Loucy (cell line): ENCODE data around the gene ETS1.

Source experiments
- H2AFZ ChIP-seq: fragments of 200-600 bp; sonication (generic); 2 replicates; pipeline ENCODE4 v1.6.0; 2016; ENCODE audit warnings: antibody characterized with exemption, mild to moderate bottlenecking, low read length, moderate library complexity
- H3F3A ChIP-seq: fragments of 200-600 bp; 2 replicates; pipeline ENCODE4 v1.6.0; 2016; ENCODE audit warnings: antibody characterized with exemption, low read depth, mild to moderate bottlenecking
- H3K27me3 ChIP-seq: fragments of 200-600 bp; sonication (generic); 2 replicates; pipeline ENCODE4 v1.6.1; 2014; ENCODE audit warnings: low read length, mild to moderate bottlenecking; ENCODE audit not compliant: insufficient read depth, poor library complexity, severe bottlenecking
- H3K36me3 ChIP-seq: fragments of 200-600 bp; sonication (generic); 2 replicates; pipeline ENCODE4 v1.6.1; 2016; ENCODE audit warnings: low read length; ENCODE audit not compliant: insufficient read depth
- H3K4me1 ChIP-seq: fragments of 200-600 bp; sonication (generic); 2 replicates; pipeline ENCODE4 v1.5.1; 2014; ENCODE audit warnings: low read length, mild to moderate bottlenecking; ENCODE audit not compliant: insufficient read depth, poor library complexity, severe bottlenecking
- H3K4me2 ChIP-seq: fragments of 200-600 bp; sonication (generic); 2 replicates; pipeline ENCODE4 v1.6.0; 2014; ENCODE audit warnings: antibody characterized with exemption, low read length, low read depth, mild to moderate bottlenecking; ENCODE audit not compliant: poor library complexity, severe bottlenecking
- H3K4me3 ChIP-seq: fragments of 200-600 bp; sonication (generic); 2 replicates; pipeline ENCODE4 v1.5.1; 2014; ENCODE audit warnings: low read length, mild to moderate bottlenecking, mixed read lengths; ENCODE audit not compliant: poor library complexity, severe bottlenecking
- H3K79me2 ChIP-seq: fragments of 200-600 bp; sonication (generic); 2 replicates; pipeline ENCODE4 v1.6.1; 2014; ENCODE audit warnings: low read length; ENCODE audit not compliant: insufficient read depth
- H3K9ac ChIP-seq: fragments of 200-600 bp; sonication (generic); 2 replicates; pipeline ENCODE4 v1.6.0; 2014; ENCODE audit warnings: mild to moderate bottlenecking, low read depth, low read length, moderate library complexity; ENCODE audit not compliant: poor library complexity, severe bottlenecking
- H3K9me2 ChIP-seq: fragments of 200-600 bp; sonication (generic); replicated peaks from 2 replicates; pipeline ENCODE4 v1.6.1; 2016; ENCODE audit warnings: low read depth, low read length, mixed read lengths
- H3K9me3 ChIP-seq: fragments of 200-600 bp; sonication (generic); 2 replicates; pipeline ENCODE4 v1.6.1; 2014; ENCODE audit warnings: mild to moderate bottlenecking, antibody characterized with exemption, low read length, low read depth; ENCODE audit not compliant: insufficient read depth
- H4K20me1 ChIP-seq: fragments of 200-600 bp; sonication (generic); 2 replicates; pipeline ENCODE4 v1.6.0; 2014; ENCODE audit warnings: antibody characterized with exemption, low read length, mild to moderate bottlenecking; ENCODE audit not compliant: insufficient read depth, poor library complexity, severe bottlenecking
- EZH2phosphoT487 ChIP-seq: fragments of 200-600 bp; IDR thresholded peaks from 2 replicates; pipeline ENCODE4 v1.6.1; 2018; ENCODE audit warnings: antibody characterized with exemption, mild to moderate bottlenecking, moderate library complexity, borderline replicate concordance
- TF ChIP-seq, protein P1 (sequence below): fragments of 200-600 bp; sonication (generic); conservative IDR thresholded peaks from 2 replicates; pipeline ENCODE4 v1.5.1; 2014; ENCODE audit warnings: mild to moderate bottlenecking, antibody characterized with exemption, low read length

The ETS1 gene

DNA sequence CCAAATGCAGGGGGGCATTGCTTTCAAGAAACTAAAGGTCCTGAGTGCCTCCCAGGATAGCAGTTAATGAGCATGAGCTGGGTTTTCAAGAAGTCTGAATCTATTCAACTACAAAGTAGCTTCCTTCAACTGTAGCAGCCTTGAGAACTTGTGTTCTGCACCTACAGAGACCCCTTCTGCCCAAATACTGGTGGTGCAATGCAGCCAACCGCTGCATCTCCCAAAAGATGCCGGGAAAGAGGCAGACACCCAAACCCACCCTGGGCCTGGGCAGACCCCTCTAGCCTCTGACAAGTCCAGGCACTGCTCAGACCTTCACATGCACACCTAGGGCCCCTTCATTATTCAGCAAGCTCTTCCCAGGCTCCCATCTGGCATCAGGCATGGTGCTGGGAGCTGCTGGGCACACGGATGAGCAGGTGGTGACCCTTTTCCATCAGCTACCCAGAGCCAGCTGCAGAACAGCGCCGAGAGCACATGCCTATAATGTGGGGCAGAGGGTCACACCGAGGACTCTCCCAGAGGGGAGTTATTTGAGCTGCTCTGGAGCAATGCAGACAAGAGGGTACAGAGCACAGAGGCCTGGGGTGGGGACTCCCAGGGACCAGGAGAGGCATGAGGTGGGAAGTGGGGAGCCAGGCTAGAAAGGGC, 44.9 kb upstream of the ETS1 start:
- TF ChIP-seq, protein P1, sequence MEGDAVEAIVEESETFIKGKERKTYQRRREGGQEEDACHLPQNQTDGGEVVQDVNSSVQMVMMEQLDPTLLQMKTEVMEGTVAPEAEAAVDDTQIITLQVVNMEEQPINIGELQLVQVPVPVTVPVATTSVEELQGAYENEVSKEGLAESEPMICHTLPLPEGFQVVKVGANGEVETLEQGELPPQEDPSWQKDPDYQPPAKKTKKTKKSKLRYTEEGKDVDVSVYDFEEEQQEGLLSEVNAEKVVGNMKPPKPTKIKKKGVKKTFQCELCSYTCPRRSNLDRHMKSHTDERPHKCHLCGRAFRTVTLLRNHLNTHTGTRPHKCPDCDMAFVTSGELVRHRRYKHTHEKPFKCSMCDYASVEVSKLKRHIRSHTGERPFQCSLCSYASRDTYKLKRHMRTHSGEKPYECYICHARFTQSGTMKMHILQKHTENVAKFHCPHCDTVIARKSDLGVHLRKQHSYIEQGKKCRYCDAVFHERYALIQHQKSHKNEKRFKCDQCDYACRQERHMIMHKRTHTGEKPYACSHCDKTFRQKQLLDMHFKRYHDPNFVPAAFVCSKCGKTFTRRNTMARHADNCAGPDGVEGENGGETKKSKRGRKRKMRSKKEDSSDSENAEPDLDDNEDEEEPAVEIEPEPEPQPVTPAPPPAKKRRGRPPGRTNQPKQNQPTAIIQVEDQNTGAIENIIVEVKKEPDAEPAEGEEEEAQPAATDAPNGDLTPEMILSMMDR = peak; percentile 85
- TF ChIP-seq EZH2phosphoT487 = no peak
- Histone ChIP-seq H3K4me3 (no peak overlapping the region), H3K4me1 (peaks cover 21% of the 10 kb centered on the region), H3F3A (no peaks in the 10 kb centered on the region), H3K9me2 (no peaks in the 10 kb centered on the region), H3K27me3 (no peaks in the 10 kb centered on the region), H3K4me2 (no peak overlapping the region), H2AFZ (no peak overlapping the region), H3K79me2 (no peaks in the 10 kb centered on the region), H3K36me3 (no peaks in the 10 kb centered on the region), H4K20me1 (no peaks in the 10 kb centered on the region), H3K9me3 (no peaks in the 10 kb centered on the region), H3K9ac (no peak overlapping the region)

DNA sequence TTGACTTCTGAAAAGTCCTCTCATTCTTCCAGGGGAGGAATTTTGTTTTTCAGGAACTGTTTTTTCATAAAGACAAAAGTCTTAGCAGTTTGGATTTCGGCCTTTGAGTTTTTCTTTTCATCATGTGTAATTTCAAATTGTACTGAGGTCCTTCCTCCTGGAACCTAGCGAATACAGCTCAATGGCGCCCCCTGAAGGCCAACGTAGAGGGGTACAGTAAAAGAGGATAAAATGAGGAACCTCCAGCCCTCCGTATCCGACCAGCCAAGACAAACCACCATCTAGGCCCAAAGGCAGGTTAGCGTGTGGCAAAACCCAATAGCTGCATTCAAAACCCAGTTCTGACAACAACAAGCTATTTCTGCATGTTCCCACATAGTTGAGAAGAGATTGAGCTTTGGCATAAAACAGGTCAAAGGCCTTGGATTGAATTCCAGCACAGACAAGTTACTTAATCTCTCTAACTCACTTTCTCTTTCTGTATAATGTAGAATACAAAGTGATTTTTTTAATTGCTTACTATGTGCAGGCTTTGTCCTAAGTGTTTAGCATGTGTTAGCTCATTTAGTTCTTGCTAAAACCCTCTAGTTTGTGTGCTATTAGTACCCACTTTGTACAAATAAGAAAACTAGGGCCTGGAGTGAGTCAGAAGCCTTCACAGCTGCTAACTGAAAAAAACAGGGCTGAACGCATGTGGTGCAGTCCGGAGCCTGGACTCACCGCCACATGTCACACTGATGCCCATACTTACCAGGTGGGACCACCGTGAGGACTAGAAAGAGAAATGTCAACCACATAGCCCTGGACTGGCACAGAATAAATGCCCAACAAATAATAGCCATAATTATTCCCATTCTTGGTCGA, 43.2 kb upstream of the ETS1 start:
- no peak for TF ChIP-seq EZH2phosphoT487
- TF ChIP-seq, protein P1 = peak; percentile 91
- Histone ChIP-seq H3F3A (no peaks in the 10 kb centered on the region), H3K4me2 (peak overlapping the region; percentile 29), H3K9me2 (no peaks in the 10 kb centered on the region), H2AFZ (peak overlapping the region; percentile 53; the same call in 1 of the 2 replicates), H3K79me2 (no peaks in the 10 kb centered on the region), H3K9ac (peak overlapping the region; percentile 40), H4K20me1 (no peaks in the 10 kb centered on the region), H3K27me3 (no peaks in the 10 kb centered on the region), H3K9me3 (no peaks in the 10 kb centered on the region), H3K4me3 (no peak overlapping the region), H3K4me1 (peaks cover 28% of the 10 kb centered on the region), H3K36me3 (no peaks in the 10 kb centered on the region)

- peak overlapping the region; percentile 3; the same call in 1 of the 2 replicates for H2AFZ ChIP-seq
- H3K4me2 ChIP-seq = peak overlapping the region; percentile 17
- H4K20me1 ChIP-seq = no peaks in the 10 kb centered on the region
- H3K79me2 ChIP-seq = no peaks in the 10 kb centered on the region
- no peaks in the 10 kb centered on the region for H3K36me3 ChIP-seq
- TF ChIP-seq EZH2phosphoT487 = no peak
- TF ChIP-seq, protein P1 = no peak
- H3F3A ChIP-seq = no peaks in the 10 kb centered on the region
- H3K9me3 ChIP-seq = no peaks in the 10 kb centered on the region
- no peaks in the 10 kb centered on the region for H3K9me2 ChIP-seq
- no peaks in the 10 kb centered on the region for H3K27me3 ChIP-seq
- no peak overlapping the region for H3K4me3 ChIP-seq
- H3K9ac ChIP-seq = peak overlapping the region; percentile 40
- H3K4me1 ChIP-seq = peaks cover 38% of the 10 kb centered on the region
Observed at GRCh38 chr11:128629516-128630106, 42.3 kb upstream of the ETS1 start.
